ENCODE results near the gene BNC2.

DNA sequence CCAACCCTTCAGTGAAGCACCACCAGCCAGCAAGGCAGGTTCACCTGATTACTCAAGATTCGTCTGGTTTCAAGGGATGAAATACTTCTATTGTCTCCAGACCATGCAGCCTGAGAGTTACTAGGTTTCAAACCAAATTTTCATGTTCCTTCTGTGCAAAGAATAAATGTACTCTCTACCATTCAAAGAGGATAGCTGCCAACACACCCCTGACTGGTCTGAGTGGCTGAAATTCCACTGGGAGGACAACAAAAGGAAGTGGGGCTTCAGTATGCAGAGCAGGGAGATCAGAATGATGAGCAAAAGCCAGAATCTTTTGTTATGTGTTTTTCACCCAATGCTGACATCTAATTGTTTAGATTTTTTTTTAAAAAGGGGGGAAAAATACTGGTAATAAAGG lies 356.3 kb downstream of the BNC2 start:
- TF ChIP-seq ZNF670 (tag by site-specific recombination; IDR thresholded peaks at IDR 0.05; ENCODE audit: low read depth) (no peak), ZNF324 (tag by site-specific recombination; IDR thresholded peaks at IDR 0.05) (no peak), ZNF311 (tag by site-specific recombination; IDR thresholded peaks at IDR 0.05; ENCODE audit: borderline replicate concordance) (no peak), TCF7L2 (IDR thresholded peaks at IDR 0.05; ENCODE audit: borderline replicate concordance, low read depth, low read length) (no peak)
- TF ChIP-seq, protein P1, sequence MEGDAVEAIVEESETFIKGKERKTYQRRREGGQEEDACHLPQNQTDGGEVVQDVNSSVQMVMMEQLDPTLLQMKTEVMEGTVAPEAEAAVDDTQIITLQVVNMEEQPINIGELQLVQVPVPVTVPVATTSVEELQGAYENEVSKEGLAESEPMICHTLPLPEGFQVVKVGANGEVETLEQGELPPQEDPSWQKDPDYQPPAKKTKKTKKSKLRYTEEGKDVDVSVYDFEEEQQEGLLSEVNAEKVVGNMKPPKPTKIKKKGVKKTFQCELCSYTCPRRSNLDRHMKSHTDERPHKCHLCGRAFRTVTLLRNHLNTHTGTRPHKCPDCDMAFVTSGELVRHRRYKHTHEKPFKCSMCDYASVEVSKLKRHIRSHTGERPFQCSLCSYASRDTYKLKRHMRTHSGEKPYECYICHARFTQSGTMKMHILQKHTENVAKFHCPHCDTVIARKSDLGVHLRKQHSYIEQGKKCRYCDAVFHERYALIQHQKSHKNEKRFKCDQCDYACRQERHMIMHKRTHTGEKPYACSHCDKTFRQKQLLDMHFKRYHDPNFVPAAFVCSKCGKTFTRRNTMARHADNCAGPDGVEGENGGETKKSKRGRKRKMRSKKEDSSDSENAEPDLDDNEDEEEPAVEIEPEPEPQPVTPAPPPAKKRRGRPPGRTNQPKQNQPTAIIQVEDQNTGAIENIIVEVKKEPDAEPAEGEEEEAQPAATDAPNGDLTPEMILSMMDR (tag by site-specific recombination; IDR thresholded peaks at IDR 0.05) = no peak
- TF ChIP-seq, protein P2, sequence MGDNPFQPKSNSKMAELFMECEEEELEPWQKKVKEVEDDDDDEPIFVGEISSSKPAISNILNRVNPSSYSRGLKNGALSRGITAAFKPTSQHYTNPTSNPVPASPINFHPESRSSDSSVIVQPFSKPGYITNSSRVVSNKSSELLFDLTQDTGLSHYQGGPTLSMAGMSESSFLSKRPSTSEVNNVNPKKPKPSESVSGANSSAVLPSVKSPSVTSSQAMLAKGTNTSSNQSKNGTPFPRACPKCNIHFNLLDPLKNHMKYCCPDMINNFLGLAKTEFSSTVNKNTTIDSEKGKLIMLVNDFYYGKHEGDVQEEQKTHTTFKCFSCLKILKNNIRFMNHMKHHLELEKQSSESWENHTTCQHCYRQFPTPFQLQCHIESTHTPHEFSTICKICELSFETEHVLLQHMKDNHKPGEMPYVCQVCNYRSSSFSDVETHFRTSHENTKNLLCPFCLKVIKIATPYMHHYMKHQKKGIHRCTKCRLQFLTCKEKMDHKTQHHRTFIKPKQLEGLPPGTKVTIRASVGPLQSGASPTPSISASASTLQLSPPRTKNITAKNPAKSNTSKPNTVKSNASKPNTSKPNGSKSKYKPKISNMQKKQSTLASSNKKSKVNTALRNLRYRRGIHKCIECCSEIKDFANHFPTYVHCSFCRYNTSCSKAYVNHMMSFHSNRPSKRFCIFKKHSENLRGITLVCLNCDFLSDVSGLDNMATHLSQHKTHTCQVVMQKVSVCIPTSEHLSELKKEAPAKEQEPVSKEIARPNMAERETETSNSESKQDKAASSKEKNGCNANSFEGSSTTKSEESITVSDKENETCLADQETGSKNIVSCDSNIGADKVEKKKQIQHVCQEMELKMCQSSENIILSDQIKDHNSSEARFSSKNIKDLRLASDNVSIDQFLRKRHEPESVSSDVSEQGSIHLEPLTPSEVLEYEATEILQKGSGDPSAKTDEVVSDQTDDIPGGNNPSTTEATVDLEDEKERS (tag by site-specific recombination; IDR thresholded peaks at IDR 0.05) = no peak
- TF ChIP-seq, protein P3, sequence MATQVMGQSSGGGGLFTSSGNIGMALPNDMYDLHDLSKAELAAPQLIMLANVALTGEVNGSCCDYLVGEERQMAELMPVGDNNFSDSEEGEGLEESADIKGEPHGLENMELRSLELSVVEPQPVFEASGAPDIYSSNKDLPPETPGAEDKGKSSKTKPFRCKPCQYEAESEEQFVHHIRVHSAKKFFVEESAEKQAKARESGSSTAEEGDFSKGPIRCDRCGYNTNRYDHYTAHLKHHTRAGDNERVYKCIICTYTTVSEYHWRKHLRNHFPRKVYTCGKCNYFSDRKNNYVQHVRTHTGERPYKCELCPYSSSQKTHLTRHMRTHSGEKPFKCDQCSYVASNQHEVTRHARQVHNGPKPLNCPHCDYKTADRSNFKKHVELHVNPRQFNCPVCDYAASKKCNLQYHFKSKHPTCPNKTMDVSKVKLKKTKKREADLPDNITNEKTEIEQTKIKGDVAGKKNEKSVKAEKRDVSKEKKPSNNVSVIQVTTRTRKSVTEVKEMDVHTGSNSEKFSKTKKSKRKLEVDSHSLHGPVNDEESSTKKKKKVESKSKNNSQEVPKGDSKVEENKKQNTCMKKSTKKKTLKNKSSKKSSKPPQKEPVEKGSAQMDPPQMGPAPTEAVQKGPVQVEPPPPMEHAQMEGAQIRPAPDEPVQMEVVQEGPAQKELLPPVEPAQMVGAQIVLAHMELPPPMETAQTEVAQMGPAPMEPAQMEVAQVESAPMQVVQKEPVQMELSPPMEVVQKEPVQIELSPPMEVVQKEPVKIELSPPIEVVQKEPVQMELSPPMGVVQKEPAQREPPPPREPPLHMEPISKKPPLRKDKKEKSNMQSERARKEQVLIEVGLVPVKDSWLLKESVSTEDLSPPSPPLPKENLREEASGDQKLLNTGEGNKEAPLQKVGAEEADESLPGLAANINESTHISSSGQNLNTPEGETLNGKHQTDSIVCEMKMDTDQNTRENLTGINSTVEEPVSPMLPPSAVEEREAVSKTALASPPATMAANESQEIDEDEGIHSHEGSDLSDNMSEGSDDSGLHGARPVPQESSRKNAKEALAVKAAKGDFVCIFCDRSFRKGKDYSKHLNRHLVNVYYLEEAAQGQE (tag by site-specific recombination; IDR thresholded peaks at IDR 0.05) = no peak
- TF ChIP-seq, protein P4, sequence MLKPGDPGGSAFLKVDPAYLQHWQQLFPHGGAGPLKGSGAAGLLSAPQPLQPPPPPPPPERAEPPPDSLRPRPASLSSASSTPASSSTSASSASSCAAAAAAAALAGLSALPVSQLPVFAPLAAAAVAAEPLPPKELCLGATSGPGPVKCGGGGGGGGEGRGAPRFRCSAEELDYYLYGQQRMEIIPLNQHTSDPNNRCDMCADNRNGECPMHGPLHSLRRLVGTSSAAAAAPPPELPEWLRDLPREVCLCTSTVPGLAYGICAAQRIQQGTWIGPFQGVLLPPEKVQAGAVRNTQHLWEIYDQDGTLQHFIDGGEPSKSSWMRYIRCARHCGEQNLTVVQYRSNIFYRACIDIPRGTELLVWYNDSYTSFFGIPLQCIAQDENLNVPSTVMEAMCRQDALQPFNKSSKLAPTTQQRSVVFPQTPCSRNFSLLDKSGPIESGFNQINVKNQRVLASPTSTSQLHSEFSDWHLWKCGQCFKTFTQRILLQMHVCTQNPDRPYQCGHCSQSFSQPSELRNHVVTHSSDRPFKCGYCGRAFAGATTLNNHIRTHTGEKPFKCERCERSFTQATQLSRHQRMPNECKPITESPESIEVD (tag by site-specific recombination; IDR thresholded peaks at IDR 0.05) = no peak
- TF ChIP-seq, protein P5, sequence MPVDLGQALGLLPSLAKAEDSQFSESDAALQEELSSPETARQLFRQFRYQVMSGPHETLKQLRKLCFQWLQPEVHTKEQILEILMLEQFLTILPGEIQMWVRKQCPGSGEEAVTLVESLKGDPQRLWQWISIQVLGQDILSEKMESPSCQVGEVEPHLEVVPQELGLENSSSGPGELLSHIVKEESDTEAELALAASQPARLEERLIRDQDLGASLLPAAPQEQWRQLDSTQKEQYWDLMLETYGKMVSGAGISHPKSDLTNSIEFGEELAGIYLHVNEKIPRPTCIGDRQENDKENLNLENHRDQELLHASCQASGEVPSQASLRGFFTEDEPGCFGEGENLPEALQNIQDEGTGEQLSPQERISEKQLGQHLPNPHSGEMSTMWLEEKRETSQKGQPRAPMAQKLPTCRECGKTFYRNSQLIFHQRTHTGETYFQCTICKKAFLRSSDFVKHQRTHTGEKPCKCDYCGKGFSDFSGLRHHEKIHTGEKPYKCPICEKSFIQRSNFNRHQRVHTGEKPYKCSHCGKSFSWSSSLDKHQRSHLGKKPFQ (tag by site-specific recombination; IDR thresholded peaks at IDR 0.05) = no peak
- TF ChIP-seq, protein P6, sequence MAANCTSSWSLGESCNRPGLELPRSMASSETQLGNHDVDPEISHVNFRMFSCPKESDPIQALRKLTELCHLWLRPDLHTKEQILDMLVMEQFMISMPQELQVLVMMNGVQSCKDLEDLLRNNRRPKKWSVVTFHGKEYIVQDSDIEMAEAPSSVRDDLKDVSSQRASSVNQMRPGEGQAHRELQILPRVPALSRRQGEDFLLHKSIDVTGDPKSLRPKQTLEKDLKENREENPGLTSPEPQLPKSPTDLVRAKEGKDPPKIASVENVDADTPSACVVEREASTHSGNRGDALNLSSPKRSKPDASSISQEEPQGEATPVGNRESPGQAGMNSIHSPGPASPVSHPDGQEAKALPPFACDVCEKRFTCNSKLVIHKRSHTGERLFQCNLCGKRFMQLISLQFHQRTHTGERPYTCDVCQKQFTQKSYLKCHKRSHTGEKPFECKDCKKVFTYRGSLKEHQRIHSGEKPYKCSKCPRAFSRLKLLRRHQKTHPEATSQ (tag by site-specific recombination; IDR thresholded peaks at IDR 0.05) = no peak

Measured in HEK293 (cell line).